A549 (cell line): ENCODE data around the gene IQCN. TPM values are rescaled to one million over a fixed set of nuclear protein-coding genes. Genes with fewer than 3 reads are reported as not detected.
"Not testable (repeated sequence)": the region's sequence is repeated elsewhere in the genome, so short reads cannot be mapped to it uniquely, and the experiment has no call there.

Experiments used
- ATAC-seq, 2 experiments: fragments of 200-7000 bp in 1 of 2; fragments of >200 bp in 1 of 2; cut with Nextera tagmentation in 1 of 2; cut with Tn5 transposase in 1 of 2; 3 replicates each; pipeline versions ENCODE4 v1.8.0 to v1.9.1; 2018 to 2020; ENCODE audit warnings: mild to moderate bottlenecking in 1 of 2, moderate library complexity in 1 of 2
- CTCF ChIA-PET: fragments of 300-600 bp; sonication (Branson Sonifier 250); formaldehyde crosslinking; extraction: SDS; loops from one replicate; lab custom pipeline; 2021; ENCODE audit warnings: antibody characterized with exemption, inconsistent platforms; lab: Yijun Ruan, JAX
- POLR2A ChIA-PET: fragments of 350-600 bp; formaldehyde crosslinking; extraction: SDS; loops from one replicate; lab custom pipeline; 2021; ENCODE audit warnings: antibody characterized with exemption, inconsistent platforms; lab: Yijun Ruan, JAX
- DNase-seq, 2 experiments: peaks; one replicate each; pipeline versions ENCODE4 v3.0.0 to v3.0.0-alpha.2; 2011 to 2016; ENCODE audit warnings: low read depth in 1 of 2, low spot score in 1 of 2
- FAIRE-seq: peaks from 2 replicates; lab custom pipeline; 2011; peaks lifted over from hg19 to GRCh38; lab: Jason Lieb, UNC
- H3K27ac ChIP-seq, 2 experiments: fragments of >200 bp; sonication (Bioruptor Twin); formaldehyde crosslinking; 3 replicates each; pipeline ENCODE4 v1.5.1; 2016 to 2017
- H3K4me1 ChIP-seq: fragments of >200 bp; sonication (Bioruptor Twin); formaldehyde crosslinking; 3 replicates; pipeline ENCODE4 v1.6.1; 2016
- H3K4me2 ChIP-seq: fragments of >200 bp; sonication (Bioruptor Twin); formaldehyde crosslinking; 3 replicates; pipeline ENCODE4 v1.6.1; 2016
- H3K4me3 ChIP-seq: fragments of >200 bp; sonication (Bioruptor Twin); formaldehyde crosslinking; 3 replicates; pipeline ENCODE4 v1.5.1; 2016
- H3K9me3 ChIP-seq: fragments of >200 bp; sonication (Bioruptor Twin); formaldehyde crosslinking; 3 replicates; pipeline ENCODE4 v1.6.1; 2016
- BHLHE40 ChIP-seq: IDR thresholded peaks from 2 replicates; pipeline ENCODE4 v1.6.1; 2012; ENCODE audit warnings: low read depth, low read length, inconsistent platforms
- CBX2 ChIP-seq: fragments of 200-600 bp; sonication (generic); IDR thresholded peaks from 2 replicates; pipeline ENCODE4 v1.6.1; 2016; ENCODE audit warnings: low read depth, mild to moderate bottlenecking, borderline replicate concordance
- CEBPB ChIP-seq, 2 experiments: fragments of >200 bp in 1 of 2; sonication (Bioruptor Twin) in 1 of 2; formaldehyde crosslinking in 1 of 2; IDR thresholded peaks; 2 replicates each; pipeline ENCODE4 v1.6.1; 2012 to 2016
- CTCF ChIP-seq: fragments of >200 bp; sonication (Bioruptor Twin); formaldehyde crosslinking; IDR thresholded peaks from 3 replicates; pipeline ENCODE4 v1.5.1; 2016
- EHF ChIP-seq: fragments of 250-450 bp; sonication (Bioruptor Pico); IDR thresholded peaks from 2 replicates; pipeline ENCODE4 v1.5.0; 2020; ENCODE audit warnings: mild to moderate bottlenecking
- EP300 ChIP-seq, 2 experiments: fragments of >200 bp; sonication (Bioruptor Twin); formaldehyde crosslinking; IDR thresholded peaks; 2 replicates in 1 of 2; 3 replicates in 1 of 2; pipeline ENCODE4 v1.6.1; 2016 to 2017
- ESRRA ChIP-seq: fragments of 150-350 bp; IDR thresholded peaks from 2 replicates; pipeline ENCODE4 v1.6.1; 2014; ENCODE audit warnings: mild to moderate bottlenecking, low read length, borderline replicate concordance
- HES2 ChIP-seq: fragments of >200 bp; sonication (Bioruptor Twin); formaldehyde crosslinking; IDR thresholded peaks from 2 replicates; pipeline ENCODE4 v1.6.1; 2016
- HOXA7 ChIP-seq: fragments of 250-450 bp; sonication (Bioruptor Pico); IDR thresholded peaks from 2 replicates; pipeline ENCODE4 v1.5.0; 2020; ENCODE audit warnings: mild to moderate bottlenecking, moderate library complexity
- HOXB5 ChIP-seq: fragments of 250-450 bp; sonication (Bioruptor Pico); IDR thresholded peaks from 2 replicates; pipeline ENCODE4 v1.5.0; 2020; ENCODE audit warnings: mild to moderate bottlenecking, moderate library complexity
- KDM1A ChIP-seq: fragments of 200-600 bp; sonication (generic); IDR thresholded peaks from 2 replicates; pipeline ENCODE4 v1.6.1; 2016; ENCODE audit warnings: low read depth, mild to moderate bottlenecking
- NR3C1 ChIP-seq: fragments of >200 bp; sonication (Bioruptor Twin); formaldehyde crosslinking; IDR thresholded peaks from 3 replicates; pipeline ENCODE4 v1.6.1; 2017
- POLR2AphosphoS2 ChIP-seq: conservative IDR thresholded peaks from 2 replicates; pipeline ENCODE4 v1.6.1; 2012; ENCODE audit warnings: low read length, improper control_type of control experiment, inconsistent platforms
- RAD21 ChIP-seq, 2 experiments: fragments of >200 bp in 1 of 2; sonication (Bioruptor Twin) in 1 of 2; formaldehyde crosslinking in 1 of 2; IDR thresholded peaks in 1 of 2; conservative IDR thresholded peaks in 1 of 2; 2 replicates in 1 of 2; 3 replicates in 1 of 2; pipeline ENCODE4 v1.6.1; 2012 to 2018; ENCODE audit warnings: inconsistent platforms in 1 of 2
- REST ChIP-seq: fragments of 200-600 bp; sonication (generic); IDR thresholded peaks from 2 replicates; pipeline ENCODE4 v1.6.1; 2016; ENCODE audit warnings: antibody characterized with exemption, mild to moderate bottlenecking, moderate library complexity
- SMC3 ChIP-seq: fragments of >200 bp; sonication (Bioruptor Twin); formaldehyde crosslinking; IDR thresholded peaks from 3 replicates; pipeline ENCODE4 v1.6.1; 2018; ENCODE audit warnings: inconsistent platforms
- ZC3H11A ChIP-seq: fragments of 450-650 bp; IDR thresholded peaks from 2 replicates; pipeline ENCODE4 v1.6.1; 2014; ENCODE audit warnings: antibody characterized with exemption, mild to moderate bottlenecking
- ZFP36 ChIP-seq: fragments of 450-650 bp; IDR thresholded peaks from 2 replicates; pipeline ENCODE4 v1.6.1; 2014; ENCODE audit warnings: borderline replicate concordance; ENCODE audit not compliant: partially characterized antibody
- WGBS: methylation state at CpG from one replicate; pipeline ENCODE4 v1.1.6; 2017; ENCODE audit errors: missing lambda C conversion rate; 5-methylcytosine and 5-hydroxymethylcytosine counted together
- polyA plus RNA-seq, 4 experiments: library from polyadenylated mRNA; depleted of rRNA in 3 of 4; stranded (reverse); fragments of >200 nt; fragmentation: RNase III in 1 of 4; extraction: RNeasy Plus Mini Kit Qiagen cat#74134 plus additional on column Dnase treatment in 1 of 4; gene quantifications; 2 replicates in 3 of 4; 3 replicates in 1 of 4; pipeline ENCODE4 v1.2.3, GENCODE V29; 2011 to 2017
- TF ChIP-seq, protein P1 (sequence below): fragments of 150-350 bp; IDR thresholded peaks from 2 replicates; pipeline ENCODE4 v1.6.1; 2014; ENCODE audit warnings: low read depth, mild to moderate bottlenecking, low read length
- TF ChIP-seq, protein P2 (sequence below): IDR thresholded peaks from 2 replicates; pipeline ENCODE4 v1.6.1; 2012

The IQCN gene
- polyA plus RNA-seq, 2 of the 4 experiments (the other 2 are of a cell fraction) = 0.34 to 0.50 TPM

DNA sequence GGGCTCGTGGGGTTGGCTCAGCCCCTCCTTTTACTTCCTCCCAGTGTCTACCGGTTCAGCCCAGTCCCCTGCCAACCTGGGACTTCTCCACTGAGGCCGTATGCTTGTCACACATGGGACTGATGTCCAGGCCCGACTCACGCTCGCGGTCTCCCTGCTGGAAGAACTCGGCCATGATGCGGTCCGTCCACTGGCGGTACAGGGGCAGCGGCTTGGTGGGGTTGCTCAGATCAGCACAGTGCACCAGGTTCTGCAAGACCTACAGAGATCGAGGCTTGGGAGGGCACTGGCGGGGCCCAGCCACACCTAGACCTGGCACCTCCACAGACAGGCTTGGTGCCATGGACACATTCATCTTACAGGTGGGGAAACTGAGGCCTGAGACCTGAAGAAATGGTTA, 62.6 kb downstream of the IQCN start:
- POLR2A ChIA-PET = no interaction called here
- H3K9me3 ChIP-seq = no peaks in the 10 kb centered on the region
- no peak for DNase-seq
- no peak for TF ChIP-seq BHLHE40
- TF ChIP-seq EP300 (IDR thresholded peaks at IDR 0.05) = no peak
- TF ChIP-seq ZC3H11A = no peak
- TF ChIP-seq NR3C1 = no peak
- TF ChIP-seq REST = no peak
- TF ChIP-seq POLR2AphosphoS2 = no peak
- TF ChIP-seq ZFP36 = no peak
- TF ChIP-seq HES2 = no peak
- TF ChIP-seq, protein P1, sequence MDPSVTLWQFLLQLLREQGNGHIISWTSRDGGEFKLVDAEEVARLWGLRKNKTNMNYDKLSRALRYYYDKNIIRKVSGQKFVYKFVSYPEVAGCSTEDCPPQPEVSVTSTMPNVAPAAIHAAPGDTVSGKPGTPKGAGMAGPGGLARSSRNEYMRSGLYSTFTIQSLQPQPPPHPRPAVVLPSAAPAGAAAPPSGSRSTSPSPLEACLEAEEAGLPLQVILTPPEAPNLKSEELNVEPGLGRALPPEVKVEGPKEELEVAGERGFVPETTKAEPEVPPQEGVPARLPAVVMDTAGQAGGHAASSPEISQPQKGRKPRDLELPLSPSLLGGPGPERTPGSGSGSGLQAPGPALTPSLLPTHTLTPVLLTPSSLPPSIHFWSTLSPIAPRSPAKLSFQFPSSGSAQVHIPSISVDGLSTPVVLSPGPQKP = no peak
- TF ChIP-seq HOXA7 (CRISPR knock-in tag) = no peak
- TF ChIP-seq CTCF = no peak
- ATAC-seq = no peak
- H3K4me1 ChIP-seq = peaks cover 4% of the 10 kb centered on the region; the same call in 1 of the 3 replicates
- FAIRE-seq = no peak
- no peak overlapping the region for H3K4me2 ChIP-seq
- CTCF ChIA-PET = interaction anchor here (1.0 kb wide), 1 partner anchor 40 kb away, joined by 4 read pairs; no protein-coding TSS in a partner anchor
- H3K4me3 ChIP-seq = no peak overlapping the region
- WGBS = 76% methylated on average over 7 of the region's 14 CpGs
- H3K27ac ChIP-seq = no peak overlapping the region

DNA sequence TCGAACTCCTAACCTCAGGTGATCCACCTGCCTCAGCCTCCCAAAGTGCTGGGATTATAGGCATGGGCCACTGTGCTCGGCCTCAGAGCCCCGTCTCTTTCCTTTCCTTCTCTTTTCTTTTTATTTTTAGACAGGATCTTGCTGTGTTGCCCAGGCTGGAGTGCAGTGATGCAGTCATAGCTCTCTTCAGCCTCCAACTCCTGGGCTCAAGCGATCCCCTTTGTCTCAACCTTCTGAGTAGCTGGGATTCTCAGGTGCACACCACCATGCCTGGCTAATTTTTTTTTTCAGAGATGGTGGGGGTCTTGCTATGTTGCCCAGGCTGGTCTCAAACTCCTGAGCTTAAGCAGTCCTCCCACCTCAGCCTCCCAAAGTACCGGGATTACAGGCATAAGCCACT, 64.3 kb downstream of the IQCN start:
- H3K4me3 ChIP-seq, H3K27ac ChIP-seq, FAIRE-seq, H3K9me3 ChIP-seq, H3K4me1 ChIP-seq, POLR2A ChIA-PET, H3K4me2 ChIP-seq, ATAC-seq, DNase-seq: not testable (repeated sequence)
- CTCF ChIA-PET = interaction anchor here (0.6 to 3.6 kb wide), 7 partner anchors 10 to 111 kb away, joined by 3 to 41 read pairs (median 5); no protein-coding TSS in a partner anchor
- 69% methylated on average over 5 of the region's 5 CpGs for WGBS

DNA sequence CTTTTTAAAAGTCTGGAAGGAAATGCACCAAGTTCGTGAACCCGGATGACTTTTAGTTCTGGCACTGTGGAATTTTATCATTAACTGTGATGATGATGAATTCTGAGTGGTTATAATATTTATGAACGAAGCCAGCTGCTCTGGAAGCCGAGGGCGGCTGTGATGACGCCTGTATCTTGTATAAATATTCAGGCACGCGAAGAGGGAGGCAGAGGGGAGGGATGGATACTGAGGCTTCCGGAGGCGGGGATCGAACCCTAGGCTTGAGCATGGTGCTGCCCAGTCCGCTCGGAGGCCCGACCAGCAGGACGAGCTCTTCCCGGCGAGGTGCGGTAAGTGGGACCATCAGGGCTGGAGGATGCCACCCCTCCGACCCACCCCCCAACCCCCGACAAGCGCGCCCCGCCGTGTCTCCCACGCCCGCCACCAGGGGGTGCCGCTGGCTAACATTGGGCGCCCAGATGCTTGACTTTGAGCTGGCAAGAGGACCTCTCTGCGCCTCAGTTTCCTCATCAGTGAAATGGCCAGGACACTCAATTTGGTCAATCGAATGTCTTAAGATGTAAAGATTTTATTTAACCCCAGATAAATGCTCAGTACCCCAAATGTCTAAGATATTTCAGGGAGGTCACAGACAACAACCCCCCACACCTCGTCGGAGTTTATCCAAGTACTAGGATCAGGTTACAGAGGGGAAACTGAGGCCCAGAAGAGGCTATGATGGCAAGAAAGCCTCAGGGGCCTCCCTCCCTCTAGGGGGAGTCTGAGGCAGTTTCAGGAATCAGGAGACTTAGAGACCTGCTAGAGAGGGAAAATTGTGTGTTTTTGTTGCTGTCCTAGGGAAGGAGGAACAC, 65.9 kb downstream of the IQCN start:
- TF ChIP-seq CTCF (peak; percentile 56), HOXB5 (CRISPR knock-in tag) (no peak), RAD21 (conservative IDR thresholded peaks at IDR 0.05 in 1 of 2, IDR thresholded peaks at IDR 0.05 in 1 of 2) (peak; percentile 67 to 74), ESRRA (peak; percentile 85), CBX2 (no peak), EP300 (IDR thresholded peaks at IDR 0.05) (no peak), EHF (no peak), KDM1A (no peak), CEBPB (IDR thresholded peaks at IDR 0.05) (no peak), SMC3 (peak; percentile 78)
- TF ChIP-seq, protein P2, sequence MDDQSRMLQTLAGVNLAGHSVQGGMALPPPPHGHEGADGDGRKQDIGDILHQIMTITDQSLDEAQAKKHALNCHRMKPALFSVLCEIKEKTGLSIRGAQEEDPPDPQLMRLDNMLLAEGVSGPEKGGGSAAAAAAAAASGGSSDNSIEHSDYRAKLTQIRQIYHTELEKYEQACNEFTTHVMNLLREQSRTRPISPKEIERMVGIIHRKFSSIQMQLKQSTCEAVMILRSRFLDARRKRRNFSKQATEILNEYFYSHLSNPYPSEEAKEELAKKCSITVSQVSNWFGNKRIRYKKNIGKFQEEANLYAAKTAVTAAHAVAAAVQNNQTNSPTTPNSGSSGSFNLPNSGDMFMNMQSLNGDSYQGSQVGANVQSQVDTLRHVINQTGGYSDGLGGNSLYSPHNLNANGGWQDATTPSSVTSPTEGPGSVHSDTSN = no peak
- TF ChIP-seq, all 56 proteins: peak for 4
- H3K4me1 ChIP-seq = peaks cover 5% of the 10 kb centered on the region; the same call in 2 of the 3 replicates
- no peak overlapping the region for H3K4me3 ChIP-seq
- H3K27ac ChIP-seq = no peak overlapping the region; a peak in 1 of 6 replicates
- ChIA-PET POLR2A (interaction anchor here (0.5 to 1.2 kb wide), 5 partner anchors 10 to 201 kb away, joined by 3 to 4 read pairs (median 3); no protein-coding TSS in a partner anchor), CTCF (interaction anchor here (0.6 to 3.6 kb wide), 24 partner anchors 9 to 202 kb away, joined by 3 to 41 read pairs (median 4); a partner anchor contains a TSS)
- WGBS = 13% methylated on average over 22 of the region's 32 CpGs
- ATAC-seq (no peak), FAIRE-seq (no peak), DNase-seq (peak in 1 of 2 experiments; percentile 63)
- no peaks in the 10 kb centered on the region for H3K9me3 ChIP-seq
- peak overlapping the region; percentile 51; the same call in 2 of the 3 replicates for H3K4me2 ChIP-seq
